Measurements from ENCODE around the gene NOL12. TPM values are rescaled to one million over a fixed set of nuclear protein-coding genes. Genes with fewer than 3 reads are reported as not detected.

NOL12 gene
- total RNA-seq, 3 donors from 2014 or later: 24.5 to 29.4 (median 24.6) TPM

DNA sequence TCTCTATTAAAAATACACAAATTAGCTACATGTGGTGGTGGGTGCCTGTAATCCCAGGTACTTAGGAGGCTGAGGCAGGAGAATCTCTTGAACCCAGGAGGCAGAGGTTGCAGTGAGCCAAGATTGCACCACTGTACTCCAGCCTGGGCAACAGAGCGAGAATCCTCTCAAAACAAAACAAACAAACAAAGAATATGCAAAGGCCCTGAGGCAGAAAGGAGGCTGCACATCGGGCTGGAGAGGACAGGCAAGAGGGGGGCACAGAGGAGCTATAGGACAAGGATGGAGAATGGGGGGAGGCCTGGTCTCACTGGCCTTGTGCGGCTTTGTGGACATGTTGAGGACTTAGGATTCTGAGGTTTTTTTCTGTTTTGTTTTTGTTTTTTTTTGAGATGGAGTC is 19.1 kb downstream of the NOL12 start:
- intact Hi-C loops (cut with DNase I; ENCODE audit: low total_unique reads): no loop called here
- no peaks in the 10 kb centered on the region for H3K27me3 ChIP-seq

DNA sequence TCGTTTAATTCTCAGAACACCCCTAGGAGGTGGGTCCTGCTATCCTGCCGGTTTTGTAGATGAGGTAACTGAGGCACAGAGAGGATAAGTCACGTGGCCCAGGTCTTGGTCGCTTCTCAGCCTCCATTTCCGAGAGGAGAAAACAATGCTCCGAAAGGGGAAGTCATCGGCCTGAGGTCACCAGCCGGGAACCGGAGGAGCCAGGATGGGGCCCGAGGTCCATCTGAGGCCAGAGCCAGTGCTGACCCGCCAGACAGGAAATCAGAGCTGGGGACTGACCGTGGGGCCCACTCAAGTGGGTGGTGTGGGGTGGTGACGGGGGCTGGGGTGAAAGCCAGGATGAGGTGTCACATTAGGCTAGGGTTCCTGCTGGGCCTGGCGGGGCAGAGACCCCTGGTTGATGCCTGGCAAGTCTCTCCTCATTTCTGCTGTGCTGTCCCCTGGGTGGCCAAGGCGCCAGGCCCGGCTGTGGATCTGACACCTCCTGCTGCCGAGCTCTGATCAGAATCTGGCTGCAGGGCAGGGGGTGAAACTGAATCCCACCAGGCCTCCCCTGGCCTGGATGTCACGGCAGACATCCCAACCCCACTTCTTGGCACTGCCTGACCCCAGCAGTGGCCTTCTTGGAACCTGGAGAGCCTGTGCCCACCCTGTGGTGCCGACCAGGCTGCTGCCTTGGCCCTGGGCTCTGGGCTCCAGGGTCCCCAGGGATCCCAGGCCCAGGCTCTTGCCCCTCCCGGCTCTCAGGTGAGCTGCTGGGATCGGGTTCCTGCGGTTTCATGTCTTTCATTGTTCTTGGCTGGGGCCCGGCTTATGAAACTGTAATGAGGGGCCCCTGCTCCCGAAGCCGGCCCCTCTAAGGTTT is 22.7 kb downstream of the NOL12 start:
- Histone ChIP-seq H3K4me1 (no peaks in the 10 kb centered on the region), H3K27ac (no peak overlapping the region), H3K27me3 (no peaks in the 10 kb centered on the region), H3K9me3 (no peaks in the 10 kb centered on the region), H3K36me3 (no peaks in the 10 kb centered on the region), H3K4me3 (no peak overlapping the region)
- intact Hi-C loops (cut with DNase I; ENCODE audit: low total_unique reads): no loop called here
- TF ChIP-seq POLR2A (IDR thresholded peaks at IDR 0.05) (no peak), POLR2AphosphoS5 (IDR thresholded peaks at IDR 0.05) (no peak)
- TF ChIP-seq, protein P1, sequence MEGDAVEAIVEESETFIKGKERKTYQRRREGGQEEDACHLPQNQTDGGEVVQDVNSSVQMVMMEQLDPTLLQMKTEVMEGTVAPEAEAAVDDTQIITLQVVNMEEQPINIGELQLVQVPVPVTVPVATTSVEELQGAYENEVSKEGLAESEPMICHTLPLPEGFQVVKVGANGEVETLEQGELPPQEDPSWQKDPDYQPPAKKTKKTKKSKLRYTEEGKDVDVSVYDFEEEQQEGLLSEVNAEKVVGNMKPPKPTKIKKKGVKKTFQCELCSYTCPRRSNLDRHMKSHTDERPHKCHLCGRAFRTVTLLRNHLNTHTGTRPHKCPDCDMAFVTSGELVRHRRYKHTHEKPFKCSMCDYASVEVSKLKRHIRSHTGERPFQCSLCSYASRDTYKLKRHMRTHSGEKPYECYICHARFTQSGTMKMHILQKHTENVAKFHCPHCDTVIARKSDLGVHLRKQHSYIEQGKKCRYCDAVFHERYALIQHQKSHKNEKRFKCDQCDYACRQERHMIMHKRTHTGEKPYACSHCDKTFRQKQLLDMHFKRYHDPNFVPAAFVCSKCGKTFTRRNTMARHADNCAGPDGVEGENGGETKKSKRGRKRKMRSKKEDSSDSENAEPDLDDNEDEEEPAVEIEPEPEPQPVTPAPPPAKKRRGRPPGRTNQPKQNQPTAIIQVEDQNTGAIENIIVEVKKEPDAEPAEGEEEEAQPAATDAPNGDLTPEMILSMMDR (IDR thresholded peaks at IDR 0.05): no peak
- DNase-seq (ENCODE audit: low spot score in 2 of 2): no peak

More for the DNA sequence above, 19.1 kb downstream of the NOL12 start:
- no peaks in the 10 kb centered on the region for H3K9me3 ChIP-seq
- no peaks in the 10 kb centered on the region for H3K4me1 ChIP-seq
- no peak overlapping the region for H3K4me3 ChIP-seq
- H3K27ac ChIP-seq: no peak overlapping the region
- no peak for DNase-seq (ENCODE audit: low spot score in 2 of 2)
- TF ChIP-seq POLR2A (IDR thresholded peaks at IDR 0.05) (no peak), POLR2AphosphoS5 (IDR thresholded peaks at IDR 0.05) (no peak)
- TF ChIP-seq, protein P1 (IDR thresholded peaks at IDR 0.05): no peak
- H3K36me3 ChIP-seq: no peaks in the 10 kb centered on the region

DNA sequence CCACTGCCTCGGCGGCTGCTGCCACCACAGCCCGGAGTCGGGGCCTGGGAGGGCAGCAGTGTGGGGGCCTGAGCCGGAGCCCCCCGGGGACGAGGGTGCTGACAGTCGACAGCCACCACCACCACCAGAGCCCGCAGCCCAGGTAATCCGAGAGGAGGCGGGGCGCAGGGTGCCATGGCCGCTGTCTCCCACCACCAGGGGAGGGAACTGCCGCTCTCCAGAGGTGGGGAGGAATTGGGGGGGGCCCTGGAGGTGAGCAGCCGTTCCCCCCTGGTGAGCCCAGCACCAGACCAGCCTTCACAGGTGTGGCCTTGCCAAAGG is 23.3 kb downstream of the NOL12 start:
- Histone ChIP-seq H3K36me3 (no peaks in the 10 kb centered on the region), H3K27ac (no peak overlapping the region), H3K4me1 (no peaks in the 10 kb centered on the region), H3K27me3 (no peaks in the 10 kb centered on the region), H3K9me3 (no peaks in the 10 kb centered on the region), H3K4me3 (no peak overlapping the region)
- DNase-seq (ENCODE audit: low spot score in 2 of 2): no peak
- intact Hi-C loops (cut with DNase I; ENCODE audit: low total_unique reads): no loop called here
- TF ChIP-seq POLR2A (IDR thresholded peaks at IDR 0.05) (no peak), POLR2AphosphoS5 (IDR thresholded peaks at IDR 0.05) (no peak)
- TF ChIP-seq, protein P1 (IDR thresholded peaks at IDR 0.05): no peak

DNA sequence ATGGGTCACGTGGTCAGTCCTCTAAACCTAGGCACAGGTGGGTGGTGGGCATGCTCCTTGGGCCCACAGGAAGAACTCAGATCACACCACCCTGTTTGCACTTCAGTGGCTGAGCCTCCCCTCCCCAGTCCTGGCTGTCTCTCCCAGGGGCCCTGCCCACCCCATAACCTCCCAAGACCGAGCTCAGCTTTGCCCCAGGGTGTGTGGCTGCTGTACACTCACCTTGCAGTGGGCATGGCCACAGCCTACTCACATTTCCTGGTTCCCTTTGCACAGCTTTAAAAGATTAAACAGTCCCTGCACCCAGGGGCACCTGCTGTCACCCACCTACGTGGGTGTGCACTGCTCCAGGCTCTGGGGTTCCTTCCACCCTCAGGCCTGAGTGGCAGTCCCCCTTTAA is 24.5 kb downstream of the NOL12 start:
- H3K4me3 ChIP-seq: no peak overlapping the region
- no peaks in the 10 kb centered on the region for H3K4me1 ChIP-seq
- no peaks in the 10 kb centered on the region for H3K27me3 ChIP-seq
- no peaks in the 10 kb centered on the region for H3K36me3 ChIP-seq
- intact Hi-C loops (cut with DNase I; ENCODE audit: low total_unique reads): no loop called here
- TF ChIP-seq, protein P1 (IDR thresholded peaks at IDR 0.05): no peak
- no peak for TF ChIP-seq POLR2A (IDR thresholded peaks at IDR 0.05)
- no peak for TF ChIP-seq POLR2AphosphoS5 (IDR thresholded peaks at IDR 0.05)
- DNase-seq (ENCODE audit: low spot score in 2 of 2): no peak
- no peaks in the 10 kb centered on the region for H3K9me3 ChIP-seq
- H3K27ac ChIP-seq: no peak overlapping the region

DNA sequence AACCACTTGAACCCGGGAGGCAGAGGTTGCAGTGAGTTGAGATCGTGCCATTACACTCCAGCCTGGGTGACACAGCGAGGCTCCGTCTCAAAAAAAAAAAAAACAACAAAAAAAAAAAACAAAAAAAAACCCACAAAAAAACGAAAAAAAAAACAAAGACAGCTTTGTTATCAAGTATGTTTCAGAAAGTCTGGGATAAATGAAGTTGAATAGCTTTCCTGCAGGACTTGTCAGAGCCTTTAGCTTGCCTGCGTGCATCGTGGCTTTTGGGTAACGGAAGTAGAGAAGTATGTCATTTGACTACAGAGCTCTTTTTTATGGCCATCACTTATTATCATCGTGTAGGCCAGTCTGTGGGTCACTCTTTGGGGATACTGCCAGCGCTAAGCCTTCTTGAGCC is 25.3 kb downstream of the NOL12 start:
- H3K27ac ChIP-seq: no peak overlapping the region
- intact Hi-C loops (cut with DNase I; ENCODE audit: low total_unique reads): no loop called here
- no peak for DNase-seq (ENCODE audit: low spot score in 2 of 2)
- no peaks in the 10 kb centered on the region for H3K4me1 ChIP-seq
- no peaks in the 10 kb centered on the region for H3K27me3 ChIP-seq
- no peaks in the 10 kb centered on the region for H3K36me3 ChIP-seq
- H3K4me3 ChIP-seq: no peak overlapping the region
- no peaks in the 10 kb centered on the region for H3K9me3 ChIP-seq
- TF ChIP-seq POLR2AphosphoS5 (IDR thresholded peaks at IDR 0.05): no peak
- TF ChIP-seq POLR2A (IDR thresholded peaks at IDR 0.05): no peak
- TF ChIP-seq, protein P1 (IDR thresholded peaks at IDR 0.05): no peak
